ENCODE data around the gene L1TD1. TPM values are rescaled to one million over a fixed set of nuclear protein-coding genes. Genes with fewer than 3 reads are reported as not detected.

L1TD1 gene
- total RNA-seq, 1 experiment from 2014 or later = 0.20 TPM

DNA sequence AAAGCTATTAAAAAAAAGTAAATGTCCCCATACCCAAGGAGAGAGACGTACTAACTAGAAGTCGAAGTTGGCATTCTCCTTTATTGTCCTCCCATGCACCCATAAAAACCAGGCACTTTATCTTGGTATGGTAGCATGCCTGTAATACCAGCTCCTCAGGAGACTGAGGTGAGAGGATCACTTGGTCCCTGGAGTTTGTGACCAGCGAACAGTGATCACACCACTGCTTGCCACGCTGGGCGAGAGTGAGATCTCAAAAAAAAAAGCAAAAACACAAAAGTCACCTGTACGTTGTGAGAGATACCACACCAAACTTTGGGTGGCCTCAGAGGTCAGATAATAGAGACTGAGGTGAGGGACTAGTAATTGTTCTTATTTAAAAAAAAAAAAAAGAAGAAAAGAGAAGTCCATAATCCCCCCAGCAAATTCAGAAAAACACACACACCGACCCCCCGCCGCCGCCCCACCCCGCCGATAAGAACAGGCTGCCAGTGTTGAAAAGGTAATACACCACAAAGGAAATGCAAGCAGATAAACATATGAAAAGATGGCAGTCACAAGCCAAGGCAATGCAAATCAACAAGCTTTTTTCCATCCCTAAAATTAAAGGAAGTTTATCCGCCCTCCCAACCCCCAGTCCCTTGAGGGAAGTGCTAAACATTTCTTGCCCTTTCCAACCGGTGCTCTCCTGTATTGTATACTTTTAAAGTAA is 3.6 kb downstream of the L1TD1 start:
- BruUV-seq (replicated peaks) = no TSS peak
- DNase-seq (ENCODE audit: low read depth, low spot score) = no peak
- ATAC-seq = no peak
- Histone ChIP-seq H3K4me1 (ENCODE audit: control insufficient read depth in 1 of 2, insufficient read depth in 2 of 2, low read length in 2 of 2) (no peaks in the 10 kb centered on the region), H3K79me2 (ENCODE audit: insufficient read depth, low read length) (no peaks in the 10 kb centered on the region), H3K4me2 (ENCODE audit: low read length) (no peak overlapping the region), H3K4me3 (replicated peaks in 1 of 2; ENCODE audit: low read depth in 1 of 2, low read length in 2 of 2) (no peak overlapping the region), H2AFZ (ENCODE audit: low read depth, low read length, poor library complexity, severe bottlenecking) (no peak overlapping the region), H3K27ac (ENCODE audit: low read depth, low read length) (no peak overlapping the region), H3K9me2 (ENCODE audit: insufficient read depth) (no peaks in the 10 kb centered on the region), H3K9me3 (ENCODE audit: control insufficient read depth in 1 of 2, insufficient read depth in 1 of 2, low read depth in 1 of 2, low read length in 2 of 2) (no peaks in the 10 kb centered on the region), H3K9ac (ENCODE audit: low read length) (no peak overlapping the region), H3K36me3 (ENCODE audit: control insufficient read depth in 1 of 2, insufficient read depth in 2 of 2, low read length in 2 of 2) (no peaks in the 10 kb centered on the region), H3K27me3 (ENCODE audit: insufficient read depth, low read length) (no peaks in the 10 kb centered on the region), H4K20me1 (ENCODE audit: insufficient read depth) (no peaks in the 10 kb centered on the region)
- ChIA-PET RAD21 (ENCODE audit: low non-redundant PET in 1 of 2, low total read pairs in 2 of 2, uncharacterized antibody in 2 of 2, unreplicated experiment in 2 of 2) (no interaction called here), CTCF (no interaction called here), POLR2A (no interaction called here)
- no peak for TF ChIP-seq RAD21 (IDR thresholded peaks at IDR 0.05; ENCODE audit: low read depth)
- TF ChIP-seq ELF1 (IDR thresholded peaks at IDR 0.05; ENCODE audit: borderline replicate concordance, low read depth) = no peak
- no peak for TF ChIP-seq SRF (IDR thresholded peaks at IDR 0.05; ENCODE audit: low read depth)
- TF ChIP-seq EZH2 (IDR thresholded peaks at IDR 0.05) = no peak
- TF ChIP-seq ZNF274 (IDR thresholded peaks at IDR 0.05; ENCODE audit: low read depth, low read length) = no peak
- TF ChIP-seq, protein P1, sequence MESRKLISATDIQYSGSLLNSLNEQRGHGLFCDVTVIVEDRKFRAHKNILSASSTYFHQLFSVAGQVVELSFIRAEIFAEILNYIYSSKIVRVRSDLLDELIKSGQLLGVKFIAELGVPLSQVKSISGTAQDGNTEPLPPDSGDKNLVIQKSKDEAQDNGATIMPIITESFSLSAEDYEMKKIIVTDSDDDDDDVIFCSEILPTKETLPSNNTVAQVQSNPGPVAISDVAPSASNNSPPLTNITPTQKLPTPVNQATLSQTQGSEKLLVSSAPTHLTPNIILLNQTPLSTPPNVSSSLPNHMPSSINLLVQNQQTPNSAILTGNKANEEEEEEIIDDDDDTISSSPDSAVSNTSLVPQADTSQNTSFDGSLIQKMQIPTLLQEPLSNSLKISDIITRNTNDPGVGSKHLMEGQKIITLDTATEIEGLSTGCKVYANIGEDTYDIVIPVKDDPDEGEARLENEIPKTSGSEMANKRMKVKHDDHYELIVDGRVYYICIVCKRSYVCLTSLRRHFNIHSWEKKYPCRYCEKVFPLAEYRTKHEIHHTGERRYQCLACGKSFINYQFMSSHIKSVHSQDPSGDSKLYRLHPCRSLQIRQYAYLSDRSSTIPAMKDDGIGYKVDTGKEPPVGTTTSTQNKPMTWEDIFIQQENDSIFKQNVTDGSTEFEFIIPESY (IDR thresholded peaks at IDR 0.05; ENCODE audit: extremely low read depth, insufficient replicate concordance, low read length) = no peak
- intact Hi-C loops (cut with micrococcal nuclease) = no loop called here

DNA sequence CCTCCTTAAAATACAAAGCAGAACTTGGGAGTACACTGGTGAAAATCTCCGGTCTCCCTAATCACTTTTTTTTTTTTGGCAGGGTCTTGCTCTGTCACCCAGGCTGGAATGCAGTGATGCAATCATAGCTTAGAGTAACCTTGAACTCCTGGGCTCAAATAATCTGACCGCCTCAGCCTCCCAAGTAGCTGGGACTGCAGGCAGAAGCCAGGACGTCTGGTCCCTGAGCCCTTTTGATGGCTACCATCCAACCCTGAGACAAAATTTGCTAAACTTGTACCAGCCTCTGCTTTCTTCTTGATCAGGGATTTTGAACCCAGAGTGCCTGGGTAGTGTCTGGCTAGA is 4.1 kb downstream of the L1TD1 start:
- Histone ChIP-seq H3K4me3 (replicated peaks in 1 of 2; ENCODE audit: low read depth in 1 of 2, low read length in 2 of 2) (no peak overlapping the region), H3K4me2 (ENCODE audit: low read length) (no peak overlapping the region), H3K9me2 (ENCODE audit: insufficient read depth) (no peaks in the 10 kb centered on the region), H3K79me2 (ENCODE audit: insufficient read depth, low read length) (no peaks in the 10 kb centered on the region), H3K27ac (ENCODE audit: low read depth, low read length) (no peak overlapping the region), H3K9me3 (ENCODE audit: control insufficient read depth in 1 of 2, insufficient read depth in 1 of 2, low read depth in 1 of 2, low read length in 2 of 2) (no peaks in the 10 kb centered on the region), H3K4me1 (ENCODE audit: control insufficient read depth in 1 of 2, insufficient read depth in 2 of 2, low read length in 2 of 2) (no peaks in the 10 kb centered on the region), H4K20me1 (ENCODE audit: insufficient read depth) (no peaks in the 10 kb centered on the region), H3K36me3 (ENCODE audit: control insufficient read depth in 1 of 2, insufficient read depth in 2 of 2, low read length in 2 of 2) (no peaks in the 10 kb centered on the region), H2AFZ (ENCODE audit: low read depth, low read length, poor library complexity, severe bottlenecking) (no peak overlapping the region), H3K27me3 (ENCODE audit: insufficient read depth, low read length) (no peaks in the 10 kb centered on the region), H3K9ac (ENCODE audit: low read length) (no peak overlapping the region)
- DNase-seq (ENCODE audit: low read depth, low spot score) (no peak), ATAC-seq (no peak)
- BruUV-seq (replicated peaks) = no TSS peak
- ChIA-PET CTCF (no interaction called here), POLR2A (no interaction called here), RAD21 (ENCODE audit: low non-redundant PET in 1 of 2, low total read pairs in 2 of 2, uncharacterized antibody in 2 of 2, unreplicated experiment in 2 of 2) (no interaction called here)
- intact Hi-C loops (cut with micrococcal nuclease) = no loop called here
- TF ChIP-seq SP1 (IDR thresholded peaks at IDR 0.05; ENCODE audit: low read depth) (no peak), CBX3 (IDR thresholded peaks at IDR 0.05; ENCODE audit: low read depth) (no peak), RAD21 (IDR thresholded peaks at IDR 0.05; ENCODE audit: low read depth) (no peak), SIN3A (IDR thresholded peaks at IDR 0.05; ENCODE audit: low read depth) (no peak)
- TF ChIP-seq, protein P2, sequence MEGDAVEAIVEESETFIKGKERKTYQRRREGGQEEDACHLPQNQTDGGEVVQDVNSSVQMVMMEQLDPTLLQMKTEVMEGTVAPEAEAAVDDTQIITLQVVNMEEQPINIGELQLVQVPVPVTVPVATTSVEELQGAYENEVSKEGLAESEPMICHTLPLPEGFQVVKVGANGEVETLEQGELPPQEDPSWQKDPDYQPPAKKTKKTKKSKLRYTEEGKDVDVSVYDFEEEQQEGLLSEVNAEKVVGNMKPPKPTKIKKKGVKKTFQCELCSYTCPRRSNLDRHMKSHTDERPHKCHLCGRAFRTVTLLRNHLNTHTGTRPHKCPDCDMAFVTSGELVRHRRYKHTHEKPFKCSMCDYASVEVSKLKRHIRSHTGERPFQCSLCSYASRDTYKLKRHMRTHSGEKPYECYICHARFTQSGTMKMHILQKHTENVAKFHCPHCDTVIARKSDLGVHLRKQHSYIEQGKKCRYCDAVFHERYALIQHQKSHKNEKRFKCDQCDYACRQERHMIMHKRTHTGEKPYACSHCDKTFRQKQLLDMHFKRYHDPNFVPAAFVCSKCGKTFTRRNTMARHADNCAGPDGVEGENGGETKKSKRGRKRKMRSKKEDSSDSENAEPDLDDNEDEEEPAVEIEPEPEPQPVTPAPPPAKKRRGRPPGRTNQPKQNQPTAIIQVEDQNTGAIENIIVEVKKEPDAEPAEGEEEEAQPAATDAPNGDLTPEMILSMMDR (IDR thresholded peaks at IDR 0.05 in 2 of 3, conservative IDR thresholded peaks at IDR 0.05 in 1 of 3; ENCODE audit: borderline replicate concordance in 1 of 3, insufficient read depth in 1 of 3, low read depth in 2 of 3, low read length in 2 of 3) = no peak
- TF ChIP-seq, protein P1 (IDR thresholded peaks at IDR 0.05; ENCODE audit: extremely low read depth, insufficient replicate concordance, low read length) = no peak
- TF ChIP-seq, protein P3, sequence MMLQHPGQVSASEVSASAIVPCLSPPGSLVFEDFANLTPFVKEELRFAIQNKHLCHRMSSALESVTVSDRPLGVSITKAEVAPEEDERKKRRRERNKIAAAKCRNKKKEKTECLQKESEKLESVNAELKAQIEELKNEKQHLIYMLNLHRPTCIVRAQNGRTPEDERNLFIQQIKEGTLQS (IDR thresholded peaks at IDR 0.05) = no peak
